CD14-positive monocyte (primary cell): ENCODE measurements around the gene ME2. TPM values are rescaled to one million over a fixed set of nuclear protein-coding genes. Genes with fewer than 3 reads are reported as not detected.

Experiments used
- DNase-seq, 3 donors: peaks; one replicate each; pipeline ENCODE4 v3.0.0-alpha.2; 2011 to 2022
- H2AFZ ChIP-seq: 2 replicates; pipeline ENCODE4 v1.6.0; 2012; ENCODE audit warnings: mild to moderate bottlenecking, low read depth, low read length, inconsistent platforms; ENCODE audit not compliant: insufficient read depth, poor library complexity, severe bottlenecking
- H3K27ac ChIP-seq, 2 donors: 1 replicate in 1 of 2; 2 replicates in 1 of 2; pipeline ENCODE4 v1.5.1; 2012 to 2013; ENCODE audit warnings: low read length in 2 of 2, control low read depth in 1 of 2, inconsistent platforms in 1 of 2, low read depth in 1 of 2, mild to moderate bottlenecking in 1 of 2
- H3K27me3 ChIP-seq, 2 donors: one replicate each; pipeline versions ENCODE4 v1.6.0 to v1.6.1; 2011 to 2013; ENCODE audit warnings: low read length in 2 of 2; ENCODE audit not compliant: control insufficient read depth in 2 of 2, insufficient read depth in 2 of 2
- H3K36me3 ChIP-seq, 2 donors: replicated peaks in 1 of 2; 1 replicate in 1 of 2; 2 replicates in 1 of 2; pipeline versions ENCODE4 v1.5.1 to v1.6.1; 2012 to 2013; ENCODE audit warnings: low read length in 2 of 2, control low read depth in 1 of 2, inconsistent platforms in 1 of 2, mild to moderate bottlenecking in 1 of 2; ENCODE audit not compliant: insufficient read depth in 2 of 2, control insufficient read depth in 1 of 2
- H3K4me1 ChIP-seq, 2 donors: 1 replicate in 1 of 2; 2 replicates in 1 of 2; pipeline versions ENCODE4 v1.5.1 to v1.6.1; 2012 to 2013; ENCODE audit warnings: low read length in 2 of 2, control low read depth in 1 of 2, inconsistent platforms in 1 of 2, mild to moderate bottlenecking in 1 of 2, moderate library complexity in 1 of 2; ENCODE audit not compliant: insufficient read depth in 2 of 2, control insufficient read depth in 1 of 2
- H3K4me2 ChIP-seq: replicated peaks from 2 replicates; pipeline ENCODE3; 2012; ENCODE audit warnings: low read length, moderate library complexity, mild to moderate bottlenecking; ENCODE audit not compliant: poor library complexity, severe bottlenecking; ENCODE audit errors: extremely low read depth
- H3K4me3 ChIP-seq, 3 experiments: fragments of 200-600 bp in 1 of 3; sonication (generic) in 1 of 3; replicated peaks in 1 of 3; 1 replicate in 2 of 3; 2 replicates in 1 of 3; pipeline ENCODE4 v1.5.1; 2011 to 2013; ENCODE audit warnings: low read length in 3 of 3, mild to moderate bottlenecking in 3 of 3, control low read depth in 2 of 3, low read depth in 2 of 3, inconsistent platforms in 1 of 3, moderate library complexity in 1 of 3
- H3K79me2 ChIP-seq: 2 replicates; pipeline ENCODE4 v1.6.0; 2012; ENCODE audit warnings: mild to moderate bottlenecking, control low read depth, inconsistent platforms, low read length, moderate library complexity; ENCODE audit not compliant: insufficient read depth
- H3K9ac ChIP-seq: 2 replicates; pipeline ENCODE4 v1.6.0; 2017; ENCODE audit warnings: low read length, mild to moderate bottlenecking; ENCODE audit not compliant: insufficient read depth, poor library complexity, severe bottlenecking
- H3K9me3 ChIP-seq, 2 donors: replicated peaks in 1 of 2; 1 replicate in 1 of 2; 2 replicates in 1 of 2; pipeline versions ENCODE4 v1.5.1 to v1.6.1; 2012 to 2013; ENCODE audit warnings: low read length in 2 of 2, control low read depth in 1 of 2; ENCODE audit not compliant: control insufficient read depth in 1 of 2, insufficient read depth in 1 of 2
- H4K20me1 ChIP-seq: 2 replicates; pipeline ENCODE4 v1.6.0; 2012; ENCODE audit warnings: mild to moderate bottlenecking, low read length, control low read depth, moderate library complexity; ENCODE audit not compliant: insufficient read depth
- H3K27ac Mint-ChIP-seq, 7 donors: one replicate each; pipeline ENCODE4 v1.8.0; 2020; ENCODE audit warnings: mild to moderate bottlenecking in 7 of 7, mixed read lengths in 7 of 7, moderate library complexity in 6 of 7, inconsistent platforms in 2 of 7
- H3K27me3 Mint-ChIP-seq, 3 donors: one replicate each; pipeline ENCODE4 v1.8.0; 2021 to 2022; ENCODE audit warnings: low read depth in 3 of 3, mild to moderate bottlenecking in 3 of 3, mixed read lengths in 3 of 3, moderate library complexity in 3 of 3, inconsistent platforms in 1 of 3
- H3K36me3 Mint-ChIP-seq, 2 donors: one replicate each; pipeline ENCODE4 v1.8.0; 2020; ENCODE audit warnings: mixed read lengths in 2 of 2, inconsistent platforms in 1 of 2, mild to moderate bottlenecking in 1 of 2
- H3K4me1 Mint-ChIP-seq: one replicate; pipeline ENCODE4 v1.8.0; 2020; ENCODE audit warnings: mild to moderate bottlenecking, mixed read lengths
- H3K4me3 Mint-ChIP-seq, 2 donors: one replicate each; pipeline ENCODE4 v1.8.0; 2020; ENCODE audit warnings: mild to moderate bottlenecking in 2 of 2, mixed read lengths in 2 of 2, moderate library complexity in 1 of 2
- H3K9me3 Mint-ChIP-seq, 7 donors: one replicate each; pipeline ENCODE4 v1.8.0; 2020 to 2022; ENCODE audit warnings: mixed read lengths in 7 of 7, mild to moderate bottlenecking in 6 of 7, moderate library complexity in 6 of 7, inconsistent platforms in 2 of 7
- WGBS: methylation state at CpG from one replicate; pipeline ENCODE4 v1.1.5; 2013; ENCODE audit warnings: missing lambda C conversion rate; ENCODE audit not compliant: insufficient coverage; 5-methylcytosine and 5-hydroxymethylcytosine counted together
- intact Hi-C, 2 donors: fragments of 100-400 bp; cut with micrococcal nuclease; formaldehyde crosslinking; loops; one replicate each; pipeline versions ENCODE4 v1.15.0 to v1.15.1; 2023
- polyA plus RNA-seq, 3 donors: library from polyadenylated mRNA; depleted of rRNA in 1 of 3; unstranded in 2 of 3; stranded (reverse) in 1 of 3; fragments of 300-500 nt in 2 of 3; fragments of >200 nt in 1 of 3; fragmentation: Illumina TruSeq in 2 of 3; gene quantifications; 1 replicate in 2 of 3; 2 replicates in 1 of 3; pipeline ENCODE4 v1.2.3, GENCODE V29; 2012 to 2021
- TF ChIP-seq, protein P1 (sequence below): fragments of 200-600 bp; IDR thresholded peaks from one replicate; pipeline ENCODE4 v1.8.0; 2022; ENCODE audit warnings: antibody characterized with exemption, mild to moderate bottlenecking

The ME2 gene
- polyA plus RNA-seq, 3 donors: 48.7 to 93.8 (median 71.7) TPM

DNA sequence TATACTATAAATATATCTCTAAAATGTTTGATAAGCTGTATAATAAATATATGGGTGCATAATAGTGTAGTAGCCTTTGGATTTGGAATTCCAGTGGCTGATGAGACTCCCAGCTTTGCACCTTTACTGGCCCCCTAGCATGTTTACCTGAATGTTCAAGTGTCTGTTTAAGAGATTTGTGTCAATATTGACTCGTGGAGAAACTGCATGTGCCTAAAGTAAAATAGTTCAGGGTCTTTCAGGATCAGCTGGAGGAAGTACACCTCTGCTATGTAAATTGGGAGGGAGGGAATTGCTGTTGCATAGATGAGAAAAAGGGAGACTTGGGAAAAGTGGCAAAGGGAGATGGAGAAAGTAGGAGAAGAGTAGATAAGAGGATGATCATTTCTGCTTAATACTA is 23.9 kb downstream of the ME2 start:
- Histone ChIP-seq H3K27ac (no peak overlapping the region), H4K20me1 (peaks cover 68% of the 10 kb centered on the region), H3K36me3 (peaks cover 42 to 88% of the 10 kb centered on the region in 2 donors), H2AFZ (no peak overlapping the region), H3K4me2 (no peak overlapping the region), H3K4me1 (no peaks in the 10 kb centered on the region), H3K9ac (no peak overlapping the region), H3K9me3 (peaks cover 0 to 3% of the 10 kb centered on the region in 2 donors), H3K4me3 (no peak overlapping the region), H3K79me2 (peaks cover 61% of the 10 kb centered on the region), H3K27me3 (no peaks in the 10 kb centered on the region)
- DNase-seq: no peak
- H3K27me3 Mint-ChIP-seq: no peaks in the 10 kb centered on the region
- no peaks in the 10 kb centered on the region for H3K4me1 Mint-ChIP-seq
- intact Hi-C loops: no loop called here
- peaks cover 54 to 78% of the 10 kb centered on the region in 2 donors for H3K36me3 Mint-ChIP-seq
- TF ChIP-seq, protein P1, sequence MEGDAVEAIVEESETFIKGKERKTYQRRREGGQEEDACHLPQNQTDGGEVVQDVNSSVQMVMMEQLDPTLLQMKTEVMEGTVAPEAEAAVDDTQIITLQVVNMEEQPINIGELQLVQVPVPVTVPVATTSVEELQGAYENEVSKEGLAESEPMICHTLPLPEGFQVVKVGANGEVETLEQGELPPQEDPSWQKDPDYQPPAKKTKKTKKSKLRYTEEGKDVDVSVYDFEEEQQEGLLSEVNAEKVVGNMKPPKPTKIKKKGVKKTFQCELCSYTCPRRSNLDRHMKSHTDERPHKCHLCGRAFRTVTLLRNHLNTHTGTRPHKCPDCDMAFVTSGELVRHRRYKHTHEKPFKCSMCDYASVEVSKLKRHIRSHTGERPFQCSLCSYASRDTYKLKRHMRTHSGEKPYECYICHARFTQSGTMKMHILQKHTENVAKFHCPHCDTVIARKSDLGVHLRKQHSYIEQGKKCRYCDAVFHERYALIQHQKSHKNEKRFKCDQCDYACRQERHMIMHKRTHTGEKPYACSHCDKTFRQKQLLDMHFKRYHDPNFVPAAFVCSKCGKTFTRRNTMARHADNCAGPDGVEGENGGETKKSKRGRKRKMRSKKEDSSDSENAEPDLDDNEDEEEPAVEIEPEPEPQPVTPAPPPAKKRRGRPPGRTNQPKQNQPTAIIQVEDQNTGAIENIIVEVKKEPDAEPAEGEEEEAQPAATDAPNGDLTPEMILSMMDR: no peak
- peaks cover 0 to 13% (median 4%) of the 10 kb centered on the region in 7 donors for H3K9me3 Mint-ChIP-seq
- no peak overlapping the region for H3K4me3 Mint-ChIP-seq
- 100% methylated on average over 1 of the region's 1 CpG for WGBS
- peak overlapping the region in 2 of 7 donors; percentile 77 to 79 for H3K27ac Mint-ChIP-seq

GRCh38 chr18:50906843-50907242 is 27.9 kb downstream of the ME2 start:
- Histone ChIP-seq H3K4me2 (no peak overlapping the region), H3K27me3 (no peaks in the 10 kb centered on the region), H2AFZ (no peak overlapping the region), H3K27ac (peak overlapping the region in 1 of 2 donors; percentile 26), H4K20me1 (peaks cover 65% of the 10 kb centered on the region), H3K79me2 (peaks cover 44% of the 10 kb centered on the region), H3K36me3 (peaks cover 43 to 92% of the 10 kb centered on the region in 2 donors), H3K4me1 (no peaks in the 10 kb centered on the region), H3K4me3 (no peak overlapping the region), H3K9ac (no peak overlapping the region), H3K9me3 (peaks cover 0 to 3% of the 10 kb centered on the region in 2 donors)
- TF ChIP-seq, protein P1: no peak
- 100% methylated on average over 2 of the region's 2 CpGs for WGBS
- intact Hi-C loops: no loop called here
- H3K4me1 Mint-ChIP-seq: peaks cover 5% of the 10 kb centered on the region
- H3K27me3 Mint-ChIP-seq: no peaks in the 10 kb centered on the region
- peaks cover 60 to 84% of the 10 kb centered on the region in 2 donors for H3K36me3 Mint-ChIP-seq
- H3K4me3 Mint-ChIP-seq: no peak overlapping the region
- H3K27ac Mint-ChIP-seq: peak overlapping the region in 2 of 7 donors; percentile 37 to 43
- DNase-seq: no peak
- peaks cover 0 to 13% (median 4%) of the 10 kb centered on the region in 7 donors for H3K9me3 Mint-ChIP-seq
